SK-N-MC (cell line): ENCODE results near the gene TRAPPC4.

ENCODE experiments used
- EZH2 ChIP-seq: fragments of 200-600 bp; sonication (generic); IDR thresholded peaks from one replicate; pipeline ENCODE4 v1.6.1; 2017; ENCODE audit warnings: antibody characterized with exemption
- FOXP2 ChIP-seq: optimal IDR thresholded peaks from 2 replicates; pipeline ENCODE3; 2011; ENCODE audit warnings: mild to moderate bottlenecking, moderate library complexity; ENCODE audit not compliant: insufficient read depth; ENCODE audit errors: extremely low read length, control extremely low read depth
- POLR2AphosphoS5 ChIP-seq: IDR thresholded peaks from 2 replicates; pipeline ENCODE4 v1.6.1; 2012; ENCODE audit warnings: mild to moderate bottlenecking, low read depth, low read length, borderline replicate concordance

GRCh38 chr11:118973985-118974384, 44.6 kb upstream of the TRAPPC4 start:
- TF ChIP-seq POLR2AphosphoS5 = no peak
- no peak for TF ChIP-seq EZH2
- TF ChIP-seq FOXP2 = no peak
